Activated CD4-positive, alpha-beta T cell treated with anti-CD3 and anti-CD28 coated beads, Interleukin-2, amount 50 U/mL, for 1 hour (primary cell): ENCODE data around the gene TARBP2.
"Not testable (repeated sequence)": the region's sequence is repeated elsewhere in the genome, so short reads cannot be mapped to it uniquely, and the experiment has no call there.

Source experiments
- DNase-seq: peaks from one replicate; pipeline ENCODE4 v3.0.0-alpha.2; 2020

Gene TARBP2

DNA sequence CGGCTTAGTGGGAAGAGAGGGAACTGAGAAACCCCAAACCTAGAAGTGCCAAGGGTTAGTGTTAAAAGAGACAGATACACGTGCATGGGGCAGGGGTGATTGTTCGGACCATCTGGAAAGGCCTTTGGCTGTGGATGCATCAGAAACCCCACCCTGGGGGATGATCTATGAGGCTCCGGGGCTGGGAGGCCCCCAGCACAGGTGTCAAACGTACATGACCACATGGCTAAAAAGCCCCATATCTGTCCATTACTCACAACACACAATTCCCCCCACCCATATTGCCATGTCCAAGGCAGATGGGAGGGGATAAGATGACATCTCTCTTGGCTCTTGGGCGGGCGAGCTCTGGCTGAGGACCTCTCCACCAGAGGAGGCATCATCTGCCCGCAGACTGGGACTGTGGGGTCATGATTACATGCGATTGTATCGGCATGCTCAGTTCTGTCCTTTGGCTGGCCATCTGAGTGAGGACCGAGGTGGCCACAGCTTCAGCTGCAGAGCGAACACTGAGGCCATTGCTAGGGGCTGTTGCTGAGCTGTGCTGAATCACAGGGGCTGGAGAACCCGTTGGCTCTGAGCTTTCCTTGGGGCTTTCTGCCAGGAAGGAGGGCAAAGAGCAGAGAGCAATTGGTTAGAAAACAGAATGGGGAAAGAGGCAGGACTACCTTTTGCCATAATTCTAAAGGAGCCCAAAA lies 15.8 kb downstream of the TARBP2 start:
- no peak for DNase-seq

DNA sequence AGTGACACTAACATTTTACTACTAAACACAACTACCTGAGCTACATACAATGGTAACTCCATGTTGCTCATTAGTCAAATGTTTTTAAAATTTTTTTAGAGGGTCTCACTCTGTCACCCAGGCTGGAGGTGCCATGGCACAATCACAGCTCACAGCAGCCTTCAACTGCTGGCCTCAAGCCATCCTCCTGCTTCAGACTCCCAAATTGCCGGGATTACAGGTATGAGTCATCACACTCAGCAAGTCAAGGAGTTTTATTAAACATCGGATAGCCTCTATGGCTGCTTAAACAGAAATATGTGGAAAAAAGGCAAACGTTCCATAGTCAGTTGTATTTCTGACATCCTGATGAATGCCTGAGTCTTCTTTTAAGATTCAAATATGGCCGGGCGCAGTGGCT lies 17.3 kb downstream of the TARBP2 start:
- DNase-seq = no peak

DNA sequence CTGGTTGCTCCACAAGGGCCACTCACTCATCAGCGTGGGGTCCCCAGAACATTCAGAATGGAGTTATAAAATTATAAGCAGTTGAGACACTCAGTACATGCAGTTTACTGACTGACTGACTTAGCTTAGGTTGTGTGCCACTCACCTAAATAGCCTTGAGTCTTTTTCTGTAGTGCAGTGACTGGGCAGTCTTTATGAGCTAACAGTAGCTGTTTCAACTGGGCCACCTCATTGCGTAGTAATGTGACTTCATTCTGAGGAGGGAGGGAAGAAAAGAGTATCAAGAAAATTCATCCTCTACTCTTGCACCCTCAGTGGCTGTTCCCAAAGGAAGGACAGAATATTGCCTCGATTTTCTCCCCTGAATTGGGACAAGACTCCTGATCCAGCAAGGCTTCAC lies 22.0 kb downstream of the TARBP2 start:
- no peak for DNase-seq

DNA sequence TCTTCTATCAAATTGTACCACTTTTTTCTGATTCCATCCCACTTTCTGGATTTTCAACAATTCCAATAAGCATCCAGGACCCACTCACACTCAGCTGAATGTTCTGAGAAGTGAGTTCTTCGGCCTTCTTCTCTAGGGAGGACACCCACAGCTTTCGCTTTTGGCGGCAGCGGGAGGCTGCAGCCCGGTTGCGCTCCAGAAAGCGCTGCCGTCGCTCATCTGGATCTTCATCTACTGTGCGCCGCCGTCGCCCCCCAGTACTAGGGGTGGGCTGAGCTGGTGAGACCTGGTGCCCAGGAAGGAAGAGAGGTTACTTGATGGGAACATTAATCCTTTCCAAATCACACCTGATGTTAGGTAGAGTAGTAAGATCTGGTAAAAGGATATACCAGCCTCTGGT lies 23.4 kb downstream of the TARBP2 start:
- no peak for DNase-seq

DNA sequence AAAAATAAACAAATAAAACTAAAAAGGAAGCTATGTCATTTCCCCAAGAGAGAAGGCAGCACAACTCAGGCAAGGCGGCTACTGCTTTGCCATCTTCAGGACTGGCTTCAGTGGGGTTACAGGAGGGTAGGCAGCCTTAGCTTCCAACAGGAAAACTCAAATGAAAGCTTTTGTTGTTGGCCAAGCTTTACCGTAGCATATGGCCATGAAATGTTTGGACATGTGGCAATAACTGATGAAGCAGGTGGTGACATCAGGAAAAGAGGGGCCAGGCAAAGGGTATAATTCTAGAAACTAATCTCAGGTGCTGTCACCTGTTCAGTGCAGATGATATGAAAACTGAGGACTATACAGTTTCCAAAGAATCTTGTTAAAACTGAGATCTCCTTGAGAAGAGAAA lies 29.0 kb downstream of the TARBP2 start:
- no peak for DNase-seq

DNA sequence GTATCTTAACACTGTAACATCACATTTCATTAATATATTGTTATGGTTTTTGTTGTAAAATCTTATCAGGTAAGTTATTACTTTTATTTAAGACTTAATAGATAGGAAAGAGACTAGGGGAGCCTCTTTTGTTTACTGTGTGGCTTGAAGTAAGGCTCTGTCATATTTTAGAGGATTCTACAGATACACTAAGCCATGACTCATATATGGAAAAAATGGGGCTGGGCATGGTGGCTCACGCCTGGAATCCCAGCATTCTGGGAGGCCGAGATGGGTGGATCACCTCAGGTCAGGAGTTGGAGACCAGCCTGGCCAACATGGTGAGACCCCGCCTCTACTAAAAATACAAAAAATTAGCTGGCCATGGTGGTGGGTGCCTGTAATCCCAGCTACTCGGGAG lies 29.8 kb downstream of the TARBP2 start:
- no peak for DNase-seq

DNA sequence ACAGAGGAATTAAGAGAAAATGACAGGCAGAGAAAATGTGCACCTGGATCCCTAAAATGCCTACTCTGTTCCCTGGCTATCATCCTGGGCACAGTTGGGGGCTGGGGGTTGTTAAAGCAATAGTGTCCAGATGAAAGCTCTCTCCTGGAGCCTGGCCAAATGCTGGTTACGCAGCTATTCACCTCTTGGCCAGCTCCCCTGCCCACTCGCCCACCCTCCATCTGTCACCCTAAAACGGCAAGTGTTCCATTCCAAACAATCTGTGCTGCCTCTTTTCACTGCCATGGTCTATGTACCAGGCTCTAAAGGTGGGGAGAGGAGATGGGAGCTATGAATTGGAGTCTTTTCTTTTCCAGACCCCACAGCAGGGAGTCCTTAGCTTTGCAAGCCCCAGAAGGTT lies 30.9 kb downstream of the TARBP2 start:
- no peak for DNase-seq

DNA sequence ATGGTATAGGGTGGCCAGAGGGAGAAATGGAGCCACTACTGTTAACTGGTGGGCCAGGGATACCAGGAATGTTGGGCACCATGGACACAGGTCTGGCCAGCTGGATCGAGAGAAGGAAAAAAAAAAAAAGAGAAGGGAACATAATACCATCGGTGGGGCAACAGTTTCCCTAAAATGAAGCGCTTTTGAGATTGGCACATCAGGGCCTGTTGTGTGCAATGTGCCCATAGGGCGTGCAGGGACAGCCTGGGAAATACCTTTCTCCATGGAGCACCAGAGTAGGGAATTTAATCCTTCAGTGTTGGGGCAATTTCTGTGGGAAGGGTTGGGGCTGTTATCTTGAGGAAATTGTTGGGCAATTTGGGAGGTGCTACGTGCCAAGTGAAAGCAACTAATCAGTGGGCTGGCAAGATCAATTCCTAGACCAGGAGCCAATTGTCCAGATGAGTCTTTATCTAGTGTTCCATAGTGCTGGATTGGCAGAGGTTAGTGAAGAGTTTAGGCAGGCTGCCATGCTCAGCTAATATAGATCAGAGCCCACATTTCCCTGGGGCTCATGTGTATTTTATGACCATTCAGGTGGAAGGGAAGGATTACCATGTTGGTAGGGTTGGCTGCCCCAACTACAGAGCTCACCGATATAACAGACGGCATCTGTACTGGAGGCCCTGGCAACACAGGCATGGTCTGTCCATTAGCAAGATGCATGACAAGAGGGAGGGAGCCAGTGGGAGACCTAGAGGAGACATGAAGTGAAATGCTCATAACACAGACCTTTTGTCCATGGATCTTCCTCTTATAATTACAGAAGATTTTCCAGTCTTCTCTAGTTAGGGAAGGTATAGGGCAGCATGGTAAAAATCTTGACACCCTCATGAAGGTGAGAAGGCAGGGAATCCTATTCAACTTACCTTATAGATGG lies 31.7 kb downstream of the TARBP2 start:
- no peak for DNase-seq

DNA sequence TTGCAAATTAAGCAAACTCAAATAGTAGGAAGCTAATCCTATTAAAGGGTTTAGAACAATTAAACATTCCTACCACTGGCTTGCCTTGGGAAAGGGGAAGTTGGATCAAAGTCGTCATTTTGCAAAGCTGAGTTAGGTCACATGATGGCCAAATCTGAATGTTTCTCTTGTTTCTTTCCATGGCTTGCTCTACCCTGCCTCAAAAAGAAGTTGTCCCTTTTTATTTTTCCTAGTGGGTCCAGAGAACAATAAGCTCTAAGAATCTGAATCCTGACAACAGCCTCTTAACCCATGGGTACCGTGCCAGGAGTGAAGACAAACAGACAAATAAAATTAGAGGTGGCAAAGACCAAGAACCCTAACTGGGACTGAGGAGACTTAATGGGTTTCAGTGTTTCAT lies 32.4 kb downstream of the TARBP2 start:
- no peak for DNase-seq

DNA sequence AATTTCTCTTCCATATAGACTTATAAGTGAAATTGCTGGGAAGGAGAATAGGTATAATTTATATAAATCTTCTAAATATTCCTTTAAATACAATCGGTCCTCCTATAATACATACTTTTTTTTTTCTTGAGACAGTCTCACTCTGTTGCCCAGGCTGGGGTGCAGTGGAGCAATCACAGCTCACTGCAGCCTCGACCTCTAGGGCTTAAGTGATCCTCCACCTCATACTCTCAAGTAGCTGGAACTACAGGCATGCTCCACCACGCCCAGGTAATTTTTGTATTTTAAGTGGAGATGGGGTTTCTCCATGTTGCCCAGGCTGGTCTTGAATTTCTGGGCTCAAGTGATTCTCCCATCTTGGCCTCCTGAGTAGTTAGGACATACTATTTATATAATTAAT lies 35.9 kb downstream of the TARBP2 start:
- no peak for DNase-seq

DNA sequence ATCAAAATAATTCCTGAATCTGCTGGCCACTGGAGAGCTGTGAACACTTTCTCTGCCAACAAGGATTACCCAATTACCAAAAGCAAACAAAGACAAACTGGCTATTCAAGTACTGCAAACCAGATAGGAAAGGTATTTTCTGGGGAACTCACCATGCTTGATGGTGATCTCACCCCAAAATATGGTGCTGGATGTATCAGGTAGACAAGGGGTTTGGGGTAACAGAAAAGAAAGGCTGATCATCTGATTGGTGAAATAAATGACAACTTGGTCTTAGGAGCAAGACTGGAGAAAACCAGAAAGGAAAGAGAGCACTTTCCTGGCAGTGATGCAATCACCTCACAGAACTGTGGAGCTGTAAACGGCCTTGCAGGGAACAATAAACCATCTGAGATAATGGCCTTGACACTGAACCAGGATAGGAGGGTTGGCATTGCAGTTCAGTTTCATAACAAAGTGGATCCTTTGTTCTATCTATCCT lies 37.2 kb downstream of the TARBP2 start:
- no peak for DNase-seq

DNA sequence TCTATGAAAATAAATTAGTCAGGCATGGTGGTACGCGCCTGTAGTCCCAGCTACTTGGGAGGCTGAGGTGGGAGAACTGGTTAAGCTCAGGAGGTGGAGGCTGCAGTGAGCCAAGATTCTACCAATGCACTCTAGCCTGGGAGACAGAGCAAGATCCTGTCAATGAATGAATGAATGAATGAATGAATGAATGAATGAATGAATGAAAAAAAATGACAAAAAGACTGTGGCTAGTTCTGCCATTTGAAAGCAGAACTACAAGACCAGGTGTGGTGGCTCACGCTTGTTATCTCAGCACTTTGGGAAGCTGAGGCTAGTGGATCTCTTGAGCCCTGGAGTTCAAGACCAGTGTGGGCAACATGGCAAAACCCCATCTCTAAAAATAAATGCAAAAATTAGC lies 38.4 kb downstream of the TARBP2 start:
- DNase-seq = no peak

DNA sequence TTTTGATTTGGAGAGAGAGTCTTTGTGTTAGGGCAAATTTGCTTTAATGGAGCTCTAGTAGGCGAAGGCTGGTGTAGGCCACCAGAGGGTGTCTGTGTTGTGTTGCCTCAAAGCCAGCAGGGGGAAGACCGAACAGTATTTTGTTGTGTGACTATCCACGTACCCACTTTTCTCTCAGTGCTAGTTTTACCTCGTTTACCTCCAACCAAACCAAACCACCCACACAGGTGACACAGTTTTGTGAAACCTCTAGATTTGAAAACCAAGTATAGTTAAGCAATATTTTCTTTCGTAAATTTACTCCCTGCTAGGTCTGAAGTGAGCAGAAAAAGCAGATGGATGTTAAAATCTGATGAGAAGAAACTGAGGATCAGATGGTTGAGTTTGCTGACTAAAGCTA lies 42.5 kb downstream of the TARBP2 start:
- peak; percentile 36 for DNase-seq

DNA sequence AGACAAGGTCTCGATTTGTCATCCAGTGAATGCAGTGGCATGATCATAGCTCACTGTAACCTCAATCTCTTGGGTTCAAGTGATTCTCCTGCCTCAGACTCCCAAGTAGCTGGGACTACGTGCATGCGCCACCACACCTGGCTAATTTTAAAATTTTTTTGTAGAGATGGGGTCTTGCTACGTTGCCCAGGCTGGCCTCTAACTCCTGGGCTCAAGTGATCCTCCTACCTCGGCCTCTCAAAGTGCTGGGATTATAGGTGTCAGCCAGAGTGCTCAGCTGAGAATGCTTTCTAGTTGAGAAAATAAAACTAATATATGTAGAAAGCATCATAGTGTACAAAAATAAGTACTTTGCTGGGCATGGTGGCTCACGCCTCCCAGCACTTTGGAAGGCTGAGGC lies 47.3 kb downstream of the TARBP2 start:
- not testable (repeated sequence) for DNase-seq

DNA sequence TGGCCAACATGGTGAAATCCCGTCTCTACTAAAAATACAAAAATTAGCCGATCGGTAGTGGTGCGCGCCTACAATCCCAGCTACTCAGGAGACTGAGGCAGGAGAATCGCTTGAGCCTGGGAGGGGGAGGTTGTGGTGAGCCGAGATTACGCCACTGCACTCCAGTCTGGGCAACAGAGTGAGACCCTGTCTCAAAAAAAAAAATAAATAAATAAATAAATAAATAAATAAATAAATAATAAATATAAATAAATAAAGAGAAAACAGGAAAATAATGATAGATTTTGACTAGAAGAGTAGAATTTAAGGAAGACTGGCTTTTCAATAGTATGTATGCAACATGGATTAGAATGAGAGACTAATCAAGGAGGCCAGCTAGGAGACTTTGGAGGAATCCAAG lies 49.0 kb downstream of the TARBP2 start:
- not testable (repeated sequence) for DNase-seq

DNA sequence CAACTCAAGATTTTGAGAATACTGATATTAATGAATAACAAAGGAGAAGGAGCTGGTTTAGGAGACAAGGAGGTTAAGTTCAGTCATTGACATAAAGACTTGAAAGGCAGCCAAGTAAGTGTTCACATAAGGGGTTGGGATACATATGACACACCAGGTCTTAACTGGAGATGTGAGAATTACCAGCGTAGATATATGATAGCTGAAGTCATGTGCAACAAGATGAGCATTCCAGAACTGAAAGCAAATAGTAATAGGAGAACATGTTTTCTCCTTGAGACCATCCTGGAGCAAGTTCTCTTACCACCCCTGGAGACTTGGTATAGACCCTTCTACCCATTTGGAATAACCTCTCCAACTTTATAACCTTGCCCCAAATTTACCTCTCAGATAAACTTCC lies 49.5 kb downstream of the TARBP2 start:
- DNase-seq = no peak

DNA sequence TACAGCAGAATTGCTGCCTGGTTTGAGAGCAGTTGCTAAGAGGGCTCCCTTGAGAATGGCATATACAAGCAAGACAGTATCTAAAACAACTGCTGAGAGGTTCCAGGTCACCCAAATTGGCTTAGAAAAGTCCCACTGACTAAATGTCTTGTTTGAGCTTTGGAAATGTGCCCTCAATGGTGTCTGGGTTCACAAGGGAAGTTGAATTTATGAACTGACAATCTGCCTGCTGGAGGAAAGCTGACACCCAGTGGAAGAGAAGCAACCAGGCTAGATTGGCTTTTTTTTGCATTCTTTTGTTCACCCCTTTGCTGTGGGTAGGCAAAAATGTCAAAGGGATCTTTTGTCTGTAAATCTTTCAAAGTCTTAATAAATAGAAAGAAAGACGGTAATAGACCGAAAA lies 50.8 kb downstream of the TARBP2 start:
- no peak for DNase-seq

DNA sequence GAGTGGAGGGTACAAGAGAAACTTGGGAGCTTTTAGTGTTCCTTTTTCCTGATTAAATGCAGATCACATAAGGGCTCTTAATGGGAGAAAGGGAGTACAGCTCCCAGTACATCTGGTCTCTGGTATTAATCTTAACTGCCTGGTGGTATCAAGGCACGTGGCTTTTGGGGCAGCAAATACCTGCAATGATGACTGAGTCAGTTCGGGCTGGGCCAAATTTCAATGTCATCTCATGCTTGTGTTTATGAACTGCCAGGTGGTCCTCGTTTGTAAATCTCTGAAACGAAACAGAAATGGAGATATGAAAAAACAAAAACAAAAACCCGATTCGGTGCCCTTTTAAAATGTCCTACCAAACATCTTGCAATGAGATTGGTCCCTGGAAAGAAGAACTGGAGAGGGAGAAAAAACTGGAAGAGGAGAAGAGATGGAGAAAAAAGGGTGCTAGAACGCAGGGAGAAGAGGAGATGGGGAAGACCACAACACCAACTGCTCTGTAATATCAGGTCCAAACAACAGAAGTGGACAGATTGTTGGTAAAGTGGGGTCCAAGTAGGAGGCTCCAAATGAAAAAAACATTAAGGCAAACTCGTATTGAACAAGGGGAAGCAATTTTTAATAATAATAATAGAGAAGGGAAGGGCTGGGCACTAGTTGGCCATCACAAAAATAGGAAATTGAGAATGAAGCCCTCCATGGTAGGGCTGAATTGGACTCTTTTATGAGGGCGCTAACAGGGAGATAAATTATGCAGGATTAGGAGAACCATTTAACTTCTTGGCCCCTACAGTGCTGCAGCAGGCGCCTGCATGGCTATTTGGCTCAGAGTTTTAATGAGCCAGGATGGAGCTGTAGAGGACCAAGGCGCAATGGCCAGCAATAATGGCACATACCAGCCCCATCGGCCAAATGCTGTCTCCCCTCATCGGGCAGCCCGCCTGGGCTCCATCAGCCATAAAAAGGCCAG lies 51.6 kb downstream of the TARBP2 start:
- DNase-seq = no peak
